WTC11 (cell line): ENCODE results near the gene CENPX.
"Not testable (repeated sequence)": the region's sequence is repeated elsewhere in the genome, so short reads cannot be mapped to it uniquely, and the experiment has no call there.

Experiments
- NFE2L1 ChIP-seq: sonication (generic); formaldehyde crosslinking; IDR thresholded peaks from 2 replicates; pipeline ENCODE4 v1.8.1; 2023; ENCODE audit warnings: missing genetic modification reagents
- NFYB ChIP-seq: sonication (generic); formaldehyde crosslinking; conservative IDR thresholded peaks from 2 replicates; pipeline ENCODE4 v1.8.0; 2022; ENCODE audit warnings: low read depth, missing genetic modification reagents
- NR1H2 ChIP-seq: sonication (generic); formaldehyde crosslinking; IDR thresholded peaks from 2 replicates; pipeline ENCODE4 v1.9.0; 2021; ENCODE audit warnings: mild to moderate bottlenecking, moderate library complexity, missing genetic modification reagents
- SP1 ChIP-seq: sonication (generic); formaldehyde crosslinking; conservative IDR thresholded peaks from 2 replicates; pipeline ENCODE4 v1.8.1; 2022; ENCODE audit warnings: missing genetic modification reagents
- TEAD4 ChIP-seq: sonication (generic); formaldehyde crosslinking; IDR thresholded peaks from 2 replicates; pipeline ENCODE4 v1.8.0; 2022; ENCODE audit warnings: mild to moderate bottlenecking, missing genetic modification reagents
- TF ChIP-seq, protein P1 (sequence below): sonication (generic); formaldehyde crosslinking; IDR thresholded peaks from 2 replicates; pipeline ENCODE4 v1.8.0; 2022; ENCODE audit warnings: missing genetic modification reagents
- TF ChIP-seq, protein P2 (sequence below): sonication (generic); formaldehyde crosslinking; IDR thresholded peaks from 2 replicates; pipeline ENCODE4 v1.8.1; 2022; ENCODE audit warnings: low read depth, mild to moderate bottlenecking, moderate library complexity, missing genetic modification reagents, borderline replicate concordance
- TF ChIP-seq, protein P3 (sequence below): sonication (generic); formaldehyde crosslinking; IDR thresholded peaks from 2 replicates; pipeline ENCODE4 v1.8.1; 2023; ENCODE audit warnings: mild to moderate bottlenecking, missing genetic modification reagents
- TF ChIP-seq, protein P4 (sequence below): fragments of 200-600 bp; IDR thresholded peaks from 2 replicates; pipeline ENCODE4 v1.8.0; 2022; ENCODE audit warnings: antibody characterized with exemption
- TF ChIP-seq, protein P5 (sequence below): sonication (generic); formaldehyde crosslinking; conservative IDR thresholded peaks from 2 replicates; pipeline ENCODE4 v1.8.1; 2022; ENCODE audit warnings: mild to moderate bottlenecking, missing genetic modification reagents
- TF ChIP-seq, protein P6 (sequence below): fragments of 250-450 bp; sonication (Bioruptor Pico); IDR thresholded peaks from 2 replicates; pipeline ENCODE4 v1.9.0; 2021; ENCODE audit warnings: mild to moderate bottlenecking
- TF ChIP-seq, protein P7 (sequence below): sonication (generic); formaldehyde crosslinking; conservative IDR thresholded peaks from 2 replicates; pipeline ENCODE4 v1.8.1; 2023; ENCODE audit warnings: mild to moderate bottlenecking, low read depth, missing genetic modification reagents, moderate library complexity

DNA sequence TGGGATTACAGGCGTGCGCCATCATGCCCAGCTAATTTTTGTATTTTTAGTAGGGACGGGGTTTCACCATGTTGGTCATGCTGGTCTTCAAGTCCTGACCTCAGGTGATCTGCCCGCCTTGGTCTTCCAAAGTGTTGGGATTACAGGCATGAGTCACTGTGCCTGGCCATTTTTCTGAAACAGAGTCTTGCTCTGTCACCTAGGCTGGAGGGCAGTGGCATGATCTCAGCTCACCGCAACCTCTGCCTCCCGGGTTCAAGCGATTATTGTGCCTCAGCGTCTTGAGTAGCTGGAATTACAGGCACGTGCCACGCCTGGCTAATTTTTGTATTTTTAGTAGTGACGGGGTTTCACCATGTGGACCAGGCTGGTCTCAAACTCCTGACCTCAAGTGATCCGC is 41.2 kb downstream of the CENPX start:
- TF ChIP-seq, protein P1, sequence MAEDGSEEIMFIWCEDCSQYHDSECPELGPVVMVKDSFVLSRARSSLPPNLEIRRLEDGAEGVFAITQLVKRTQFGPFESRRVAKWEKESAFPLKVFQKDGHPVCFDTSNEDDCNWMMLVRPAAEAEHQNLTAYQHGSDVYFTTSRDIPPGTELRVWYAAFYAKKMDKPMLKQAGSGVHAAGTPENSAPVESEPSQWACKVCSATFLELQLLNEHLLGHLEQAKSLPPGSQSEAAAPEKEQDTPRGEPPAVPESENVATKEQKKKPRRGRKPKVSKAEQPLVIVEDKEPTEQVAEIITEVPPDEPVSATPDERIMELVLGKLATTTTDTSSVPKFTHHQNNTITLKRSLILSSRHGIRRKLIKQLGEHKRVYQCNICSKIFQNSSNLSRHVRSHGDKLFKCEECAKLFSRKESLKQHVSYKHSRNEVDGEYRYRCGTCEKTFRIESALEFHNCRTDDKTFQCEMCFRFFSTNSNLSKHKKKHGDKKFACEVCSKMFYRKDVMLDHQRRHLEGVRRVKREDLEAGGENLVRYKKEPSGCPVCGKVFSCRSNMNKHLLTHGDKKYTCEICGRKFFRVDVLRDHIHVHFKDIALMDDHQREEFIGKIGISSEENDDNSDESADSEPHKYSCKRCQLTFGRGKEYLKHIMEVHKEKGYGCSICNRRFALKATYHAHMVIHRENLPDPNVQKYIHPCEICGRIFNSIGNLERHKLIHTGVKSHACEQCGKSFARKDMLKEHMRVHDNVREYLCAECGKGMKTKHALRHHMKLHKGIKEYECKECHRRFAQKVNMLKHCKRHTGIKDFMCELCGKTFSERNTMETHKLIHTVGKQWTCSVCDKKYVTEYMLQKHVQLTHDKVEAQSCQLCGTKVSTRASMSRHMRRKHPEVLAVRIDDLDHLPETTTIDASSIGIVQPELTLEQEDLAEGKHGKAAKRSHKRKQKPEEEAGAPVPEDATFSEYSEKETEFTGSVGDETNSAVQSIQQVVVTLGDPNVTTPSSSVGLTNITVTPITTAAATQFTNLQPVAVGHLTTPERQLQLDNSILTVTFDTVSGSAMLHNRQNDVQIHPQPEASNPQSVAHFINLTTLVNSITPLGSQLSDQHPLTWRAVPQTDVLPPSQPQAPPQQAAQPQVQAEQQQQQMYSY (CRISPR knock-in tag): not testable (repeated sequence)
- TF ChIP-seq, protein P2, sequence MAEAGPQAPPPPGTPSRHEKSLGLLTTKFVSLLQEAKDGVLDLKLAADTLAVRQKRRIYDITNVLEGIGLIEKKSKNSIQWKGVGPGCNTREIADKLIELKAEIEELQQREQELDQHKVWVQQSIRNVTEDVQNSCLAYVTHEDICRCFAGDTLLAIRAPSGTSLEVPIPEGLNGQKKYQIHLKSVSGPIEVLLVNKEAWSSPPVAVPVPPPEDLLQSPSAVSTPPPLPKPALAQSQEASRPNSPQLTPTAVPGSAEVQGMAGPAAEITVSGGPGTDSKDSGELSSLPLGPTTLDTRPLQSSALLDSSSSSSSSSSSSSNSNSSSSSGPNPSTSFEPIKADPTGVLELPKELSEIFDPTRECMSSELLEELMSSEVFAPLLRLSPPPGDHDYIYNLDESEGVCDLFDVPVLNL (CRISPR knock-in tag): not testable (repeated sequence)
- TF ChIP-seq NFYB (CRISPR knock-in tag); TEAD4 (CRISPR knock-in tag); SP1; NFE2L1; NR1H2 (CRISPR knock-in tag): not testable (repeated sequence)
- TF ChIP-seq, protein P3, sequence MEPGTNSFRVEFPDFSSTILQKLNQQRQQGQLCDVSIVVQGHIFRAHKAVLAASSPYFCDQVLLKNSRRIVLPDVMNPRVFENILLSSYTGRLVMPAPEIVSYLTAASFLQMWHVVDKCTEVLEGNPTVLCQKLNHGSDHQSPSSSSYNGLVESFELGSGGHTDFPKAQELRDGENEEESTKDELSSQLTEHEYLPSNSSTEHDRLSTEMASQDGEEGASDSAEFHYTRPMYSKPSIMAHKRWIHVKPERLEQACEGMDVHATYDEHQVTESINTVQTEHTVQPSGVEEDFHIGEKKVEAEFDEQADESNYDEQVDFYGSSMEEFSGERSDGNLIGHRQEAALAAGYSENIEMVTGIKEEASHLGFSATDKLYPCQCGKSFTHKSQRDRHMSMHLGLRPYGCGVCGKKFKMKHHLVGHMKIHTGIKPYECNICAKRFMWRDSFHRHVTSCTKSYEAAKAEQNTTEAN (CRISPR knock-in tag): not testable (repeated sequence)
- TF ChIP-seq, protein P4, sequence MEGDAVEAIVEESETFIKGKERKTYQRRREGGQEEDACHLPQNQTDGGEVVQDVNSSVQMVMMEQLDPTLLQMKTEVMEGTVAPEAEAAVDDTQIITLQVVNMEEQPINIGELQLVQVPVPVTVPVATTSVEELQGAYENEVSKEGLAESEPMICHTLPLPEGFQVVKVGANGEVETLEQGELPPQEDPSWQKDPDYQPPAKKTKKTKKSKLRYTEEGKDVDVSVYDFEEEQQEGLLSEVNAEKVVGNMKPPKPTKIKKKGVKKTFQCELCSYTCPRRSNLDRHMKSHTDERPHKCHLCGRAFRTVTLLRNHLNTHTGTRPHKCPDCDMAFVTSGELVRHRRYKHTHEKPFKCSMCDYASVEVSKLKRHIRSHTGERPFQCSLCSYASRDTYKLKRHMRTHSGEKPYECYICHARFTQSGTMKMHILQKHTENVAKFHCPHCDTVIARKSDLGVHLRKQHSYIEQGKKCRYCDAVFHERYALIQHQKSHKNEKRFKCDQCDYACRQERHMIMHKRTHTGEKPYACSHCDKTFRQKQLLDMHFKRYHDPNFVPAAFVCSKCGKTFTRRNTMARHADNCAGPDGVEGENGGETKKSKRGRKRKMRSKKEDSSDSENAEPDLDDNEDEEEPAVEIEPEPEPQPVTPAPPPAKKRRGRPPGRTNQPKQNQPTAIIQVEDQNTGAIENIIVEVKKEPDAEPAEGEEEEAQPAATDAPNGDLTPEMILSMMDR: not testable (repeated sequence)
- TF ChIP-seq, protein P5, sequence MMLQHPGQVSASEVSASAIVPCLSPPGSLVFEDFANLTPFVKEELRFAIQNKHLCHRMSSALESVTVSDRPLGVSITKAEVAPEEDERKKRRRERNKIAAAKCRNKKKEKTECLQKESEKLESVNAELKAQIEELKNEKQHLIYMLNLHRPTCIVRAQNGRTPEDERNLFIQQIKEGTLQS (CRISPR knock-in tag): not testable (repeated sequence)
- TF ChIP-seq, protein P6, sequence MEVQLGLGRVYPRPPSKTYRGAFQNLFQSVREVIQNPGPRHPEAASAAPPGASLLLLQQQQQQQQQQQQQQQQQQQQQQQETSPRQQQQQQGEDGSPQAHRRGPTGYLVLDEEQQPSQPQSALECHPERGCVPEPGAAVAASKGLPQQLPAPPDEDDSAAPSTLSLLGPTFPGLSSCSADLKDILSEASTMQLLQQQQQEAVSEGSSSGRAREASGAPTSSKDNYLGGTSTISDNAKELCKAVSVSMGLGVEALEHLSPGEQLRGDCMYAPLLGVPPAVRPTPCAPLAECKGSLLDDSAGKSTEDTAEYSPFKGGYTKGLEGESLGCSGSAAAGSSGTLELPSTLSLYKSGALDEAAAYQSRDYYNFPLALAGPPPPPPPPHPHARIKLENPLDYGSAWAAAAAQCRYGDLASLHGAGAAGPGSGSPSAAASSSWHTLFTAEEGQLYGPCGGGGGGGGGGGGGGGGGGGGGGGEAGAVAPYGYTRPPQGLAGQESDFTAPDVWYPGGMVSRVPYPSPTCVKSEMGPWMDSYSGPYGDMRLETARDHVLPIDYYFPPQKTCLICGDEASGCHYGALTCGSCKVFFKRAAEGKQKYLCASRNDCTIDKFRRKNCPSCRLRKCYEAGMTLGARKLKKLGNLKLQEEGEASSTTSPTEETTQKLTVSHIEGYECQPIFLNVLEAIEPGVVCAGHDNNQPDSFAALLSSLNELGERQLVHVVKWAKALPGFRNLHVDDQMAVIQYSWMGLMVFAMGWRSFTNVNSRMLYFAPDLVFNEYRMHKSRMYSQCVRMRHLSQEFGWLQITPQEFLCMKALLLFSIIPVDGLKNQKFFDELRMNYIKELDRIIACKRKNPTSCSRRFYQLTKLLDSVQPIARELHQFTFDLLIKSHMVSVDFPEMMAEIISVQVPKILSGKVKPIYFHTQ: not testable (repeated sequence)
- TF ChIP-seq, protein P7, sequence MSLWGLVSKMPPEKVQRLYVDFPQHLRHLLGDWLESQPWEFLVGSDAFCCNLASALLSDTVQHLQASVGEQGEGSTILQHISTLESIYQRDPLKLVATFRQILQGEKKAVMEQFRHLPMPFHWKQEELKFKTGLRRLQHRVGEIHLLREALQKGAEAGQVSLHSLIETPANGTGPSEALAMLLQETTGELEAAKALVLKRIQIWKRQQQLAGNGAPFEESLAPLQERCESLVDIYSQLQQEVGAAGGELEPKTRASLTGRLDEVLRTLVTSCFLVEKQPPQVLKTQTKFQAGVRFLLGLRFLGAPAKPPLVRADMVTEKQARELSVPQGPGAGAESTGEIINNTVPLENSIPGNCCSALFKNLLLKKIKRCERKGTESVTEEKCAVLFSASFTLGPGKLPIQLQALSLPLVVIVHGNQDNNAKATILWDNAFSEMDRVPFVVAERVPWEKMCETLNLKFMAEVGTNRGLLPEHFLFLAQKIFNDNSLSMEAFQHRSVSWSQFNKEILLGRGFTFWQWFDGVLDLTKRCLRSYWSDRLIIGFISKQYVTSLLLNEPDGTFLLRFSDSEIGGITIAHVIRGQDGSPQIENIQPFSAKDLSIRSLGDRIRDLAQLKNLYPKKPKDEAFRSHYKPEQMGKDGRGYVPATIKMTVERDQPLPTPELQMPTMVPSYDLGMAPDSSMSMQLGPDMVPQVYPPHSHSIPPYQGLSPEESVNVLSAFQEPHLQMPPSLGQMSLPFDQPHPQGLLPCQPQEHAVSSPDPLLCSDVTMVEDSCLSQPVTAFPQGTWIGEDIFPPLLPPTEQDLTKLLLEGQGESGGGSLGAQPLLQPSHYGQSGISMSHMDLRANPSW (CRISPR knock-in tag): not testable (repeated sequence)
